ENCODE data around the gene ZPBP2. TPM values are rescaled to one million over a fixed set of nuclear protein-coding genes. Genes with fewer than 3 reads are reported as not detected.

The ZPBP2 gene
- total and polyA plus RNA-seq, 11 donors = not detected

- WGBS, 4 donors = 77 to 86% (median 83%) methylated on average over 21 of the region's 21 CpGs
- peak overlapping the region in 1 of 12 donors; percentile 58 for H3K27ac ChIP-seq
- H3K4me1 ChIP-seq = peaks cover 0 to 27% (median 5%) of the 10 kb centered on the region in 12 donors
- TF ChIP-seq CTCF (IDR thresholded peaks at IDR 0.05) (no peak), POLR2A (IDR thresholded peaks at IDR 0.05) (no peak)
- H3K36me3 ChIP-seq = no peaks in the 10 kb centered on the region
- peaks cover 25 to 80% (median 57%) of the 10 kb centered on the region in 9 donors for H3K27me3 ChIP-seq
- no peak for DNase-seq
- ATAC-seq = no peak
- H3K9me3 ChIP-seq = peaks cover 0 to 8% (median 0%) of the 10 kb centered on the region in 12 donors
- peak overlapping the region in 1 of 12 donors; percentile 34 for H3K4me3 ChIP-seq
- intact Hi-C loops (cut with DNase I) = loop anchor here in 1 of 10 donors (10.0 kb wide), 1 partner anchor 58 kb away; the partner anchor contains the start of genes LRRC3C and ORMDL3
Measured at GRCh38 chr17:39867084-39867879, 720 bp upstream of the ZPBP2 start.

GRCh38 chr17:39868554-39868942, 546 bp downstream of the ZPBP2 start:
- WGBS, 4 donors = 63 to 82% (median 70%) methylated on average over 17 of the region's 17 CpGs
- Histone ChIP-seq H3K9me3 (peaks cover 0 to 8% (median 0%) of the 10 kb centered on the region in 12 donors), H3K27ac (no peak overlapping the region), H3K36me3 (no peaks in the 10 kb centered on the region), H3K27me3 (peaks cover 19 to 80% (median 45%) of the 10 kb centered on the region in 9 donors), H3K4me1 (peaks cover 0 to 26% (median 5%) of the 10 kb centered on the region in 12 donors), H3K4me3 (no peak overlapping the region)
- ATAC-seq (no peak), DNase-seq (no peak)
- no peak for TF ChIP-seq POLR2A (IDR thresholded peaks at IDR 0.05)
- TF ChIP-seq CTCF (IDR thresholded peaks at IDR 0.05) = no peak
- intact Hi-C loops (cut with DNase I) = loop anchor here in 1 of 10 donors (10.0 kb wide), 1 partner anchor 56 kb away; the partner anchor contains the start of genes LRRC3C and ORMDL3

- H3K27ac ChIP-seq = no peak overlapping the region
- no peaks in the 10 kb centered on the region for H3K36me3 ChIP-seq
- peaks cover 5 to 68% (median 28%) of the 10 kb centered on the region in 9 donors for H3K27me3 ChIP-seq
- no peak overlapping the region for H3K4me3 ChIP-seq
- DNase-seq (no peak), ATAC-seq (no peak)
- H3K9me3 ChIP-seq = peaks cover 0 to 8% (median 0%) of the 10 kb centered on the region in 12 donors
- no peak for TF ChIP-seq CTCF (IDR thresholded peaks at IDR 0.05)
- no peak for TF ChIP-seq POLR2A (IDR thresholded peaks at IDR 0.05)
- intact Hi-C loops (cut with DNase I) = loop anchor here in 4 of 10 donors (5.0 to 10.0 kb wide), 3 partner anchors 102 to 107 kb away; no protein-coding TSS in a partner anchor
- H3K4me1 ChIP-seq = peaks cover 0 to 5% (median 0%) of the 10 kb centered on the region in 12 donors
- 86 to 98% (median 93%) methylated on average over 1 of the region's 1 CpG for WGBS, 4 donors
Measured at GRCh38 chr17:39870776-39871175, 2.8 kb downstream of the ZPBP2 start.

GRCh38 chr17:39871801-39872200, 3.8 kb downstream of the ZPBP2 start:
- no peak for TF ChIP-seq CTCF (IDR thresholded peaks at IDR 0.05)
- TF ChIP-seq POLR2A (IDR thresholded peaks at IDR 0.05) = no peak
- intact Hi-C loops (cut with DNase I) = loop anchor here in 5 of 10 donors (2.0 to 10.0 kb wide), 4 partner anchors 100 to 109 kb away; partner anchors contain the start of gene PSMD3 (in 1 of the 5)
- DNase-seq (no peak), ATAC-seq (no peak)
- no peak overlapping the region for H3K4me3 ChIP-seq
- peaks cover 0 to 8% (median 0%) of the 10 kb centered on the region in 12 donors for H3K9me3 ChIP-seq
- no peaks in the 10 kb centered on the region for H3K36me3 ChIP-seq
- H3K27ac ChIP-seq = no peak overlapping the region
- 69 to 73% (median 70%) methylated on average over 2 of the region's 2 CpGs for WGBS, 4 donors
- H3K27me3 ChIP-seq = peaks cover 5 to 65% (median 20%) of the 10 kb centered on the region in 9 donors
- H3K4me1 ChIP-seq = no peaks in the 10 kb centered on the region

All from heart left ventricle (tissue), 16 donors.